ENCODE results near the gene USP35. TPM values are rescaled to one million over a fixed set of nuclear protein-coding genes. Genes with fewer than 3 reads are reported as not detected.

Gene USP35
- total RNA-seq, 1 donor: 21.4 TPM

DNA sequence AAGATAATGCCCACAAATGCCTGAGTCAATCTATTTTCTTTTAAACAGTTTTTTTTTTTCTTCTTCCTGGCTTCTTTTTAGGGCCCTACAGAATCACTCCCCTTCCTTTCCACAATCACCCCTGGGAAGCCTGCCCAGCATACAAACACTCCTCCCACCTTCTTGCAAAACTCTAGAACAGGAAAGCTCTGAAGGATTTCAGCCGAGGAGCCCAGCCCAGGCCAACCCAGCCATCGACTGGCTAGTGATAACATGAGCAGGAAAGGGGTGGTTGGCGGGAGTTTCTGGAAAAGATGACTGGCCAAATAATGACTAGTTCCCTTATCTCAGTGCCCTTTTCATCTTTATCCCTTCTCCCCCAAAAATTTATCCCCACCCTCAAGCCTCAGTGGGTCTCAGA, 68.2 kb downstream of the USP35 start:
- no peak for DNase-seq (ENCODE audit: insufficient read length, low spot score, missing footprints)
- H3K4me2 ChIP-seq (ENCODE audit: insufficient read depth, low read length): peak overlapping the region; percentile 42
- no peaks in the 10 kb centered on the region for H3K9me3 ChIP-seq (ENCODE audit: low read depth, low read length)
- TF ChIP-seq CTCF (IDR thresholded peaks at IDR 0.05; ENCODE audit: extremely low read depth, low read depth, low read length): no peak
- H3K36me3 ChIP-seq (ENCODE audit: insufficient read depth, low read length): no peaks in the 10 kb centered on the region
- H3K4me3 ChIP-seq (ENCODE audit: insufficient read depth, low read length): no peak overlapping the region
- no peaks in the 10 kb centered on the region for H4K20me1 ChIP-seq (ENCODE audit: insufficient read depth, low read length)
- peaks cover 16% of the 10 kb centered on the region for H3K4me1 ChIP-seq (ENCODE audit: insufficient read depth, low read length)
- H3K79me2 ChIP-seq (ENCODE audit: insufficient read depth, low read length): no peaks in the 10 kb centered on the region
- peak overlapping the region; percentile 18 for H3K27ac ChIP-seq (ENCODE audit: low read depth, low read length)
- no peak overlapping the region for H2AFZ ChIP-seq (ENCODE audit: low read length)
- no peaks in the 10 kb centered on the region for H3K27me3 ChIP-seq (ENCODE audit: insufficient read depth, low read length)

DNA sequence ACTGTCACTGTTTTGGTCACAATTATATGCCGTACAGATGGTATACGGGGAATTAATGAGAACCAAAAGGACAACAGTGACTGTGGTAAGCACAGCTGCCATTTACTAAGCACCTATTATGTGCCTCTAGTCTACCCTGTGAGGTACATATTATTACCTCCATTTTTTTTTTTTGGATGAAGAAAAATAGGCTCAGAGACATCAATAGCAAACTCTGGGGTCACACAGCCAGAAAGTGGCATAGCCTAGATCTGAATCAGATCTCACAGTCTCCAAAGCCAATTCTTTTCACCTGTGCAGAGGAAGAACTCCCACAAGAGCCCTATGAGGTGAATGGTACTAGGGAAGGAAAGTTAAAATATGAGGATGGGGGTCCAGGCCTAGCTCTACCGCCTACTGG, 68.9 kb downstream of the USP35 start:
- Histone ChIP-seq H3K27ac (ENCODE audit: low read depth, low read length) (no peak overlapping the region), H3K4me1 (ENCODE audit: insufficient read depth, low read length) (peaks cover 16% of the 10 kb centered on the region), H3K27me3 (ENCODE audit: insufficient read depth, low read length) (no peaks in the 10 kb centered on the region), H3K79me2 (ENCODE audit: insufficient read depth, low read length) (no peaks in the 10 kb centered on the region), H2AFZ (ENCODE audit: low read length) (no peak overlapping the region), H3K4me3 (ENCODE audit: insufficient read depth, low read length) (no peak overlapping the region), H4K20me1 (ENCODE audit: insufficient read depth, low read length) (no peaks in the 10 kb centered on the region), H3K9me3 (ENCODE audit: low read depth, low read length) (no peaks in the 10 kb centered on the region), H3K4me2 (ENCODE audit: insufficient read depth, low read length) (no peak overlapping the region), H3K36me3 (ENCODE audit: insufficient read depth, low read length) (no peaks in the 10 kb centered on the region)
- DNase-seq (ENCODE audit: insufficient read length, low spot score, missing footprints): no peak
- TF ChIP-seq CTCF (IDR thresholded peaks at IDR 0.05; ENCODE audit: extremely low read depth, low read depth, low read length): no peak

DNA sequence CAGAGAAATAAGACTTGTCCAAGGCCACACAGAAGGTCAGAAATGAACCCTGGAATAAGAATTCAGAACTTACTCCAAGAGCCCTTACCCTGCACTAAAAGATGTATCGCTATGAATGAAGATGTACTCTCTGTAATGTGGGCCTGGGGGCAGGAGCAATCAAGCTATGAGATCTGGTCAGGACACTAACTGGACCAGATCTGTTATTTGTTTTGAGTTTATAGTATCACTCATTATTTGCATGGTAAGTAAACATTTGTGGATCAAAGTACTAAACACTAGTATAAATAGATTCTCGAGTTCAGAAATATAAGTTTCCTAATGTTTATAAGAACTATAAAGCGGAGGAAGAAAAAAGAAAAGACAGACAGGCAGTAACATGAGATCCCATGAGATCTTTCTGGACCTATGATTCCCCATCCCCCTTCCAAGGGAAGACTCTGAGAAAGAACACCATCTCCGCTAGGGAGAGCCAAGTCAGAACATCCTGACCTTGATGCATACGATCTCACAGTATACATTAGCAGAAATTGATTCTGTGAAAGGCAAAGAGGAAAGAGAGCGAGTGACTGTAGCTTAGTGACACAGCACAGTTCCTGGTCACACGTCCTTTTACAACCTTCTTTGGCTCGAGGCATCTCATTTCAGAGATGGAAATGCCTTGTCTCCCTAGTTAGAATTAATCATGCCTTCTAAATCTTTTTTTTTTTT, 71.2 kb downstream of the USP35 start:
- no peak for TF ChIP-seq CTCF (IDR thresholded peaks at IDR 0.05; ENCODE audit: extremely low read depth, low read depth, low read length)
- H3K79me2 ChIP-seq (ENCODE audit: insufficient read depth, low read length): no peaks in the 10 kb centered on the region
- no peak overlapping the region for H3K4me2 ChIP-seq (ENCODE audit: insufficient read depth, low read length)
- no peak for DNase-seq (ENCODE audit: insufficient read length, low spot score, missing footprints)
- H3K4me1 ChIP-seq (ENCODE audit: insufficient read depth, low read length): peaks cover 7% of the 10 kb centered on the region
- no peak overlapping the region for H3K4me3 ChIP-seq (ENCODE audit: insufficient read depth, low read length)
- H3K27me3 ChIP-seq (ENCODE audit: insufficient read depth, low read length): no peaks in the 10 kb centered on the region
- no peaks in the 10 kb centered on the region for H4K20me1 ChIP-seq (ENCODE audit: insufficient read depth, low read length)
- no peaks in the 10 kb centered on the region for H3K9me3 ChIP-seq (ENCODE audit: low read depth, low read length)
- H2AFZ ChIP-seq (ENCODE audit: low read length): no peak overlapping the region
- no peak overlapping the region for H3K27ac ChIP-seq (ENCODE audit: low read depth, low read length)
- no peaks in the 10 kb centered on the region for H3K36me3 ChIP-seq (ENCODE audit: insufficient read depth, low read length)

DNA sequence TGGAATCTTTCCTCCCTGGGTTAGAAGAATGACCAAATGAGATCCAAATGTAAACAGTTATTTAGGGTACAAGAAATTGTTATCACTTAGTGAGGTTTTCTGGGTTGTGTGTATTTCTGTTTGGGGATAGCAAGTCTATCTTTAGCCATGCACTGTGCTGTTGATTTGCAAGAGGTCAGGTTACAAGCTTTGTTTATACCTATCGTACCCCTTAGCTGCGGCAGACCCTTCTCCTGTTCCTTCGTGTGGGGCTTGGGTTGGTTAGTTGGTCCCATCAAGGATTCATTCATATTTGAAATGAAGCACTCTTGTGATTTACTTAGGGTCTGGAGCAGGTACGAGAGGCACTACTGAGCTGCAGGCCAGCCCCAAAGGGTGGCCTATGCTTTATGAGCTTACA, 72.6 kb downstream of the USP35 start:
- Histone ChIP-seq H3K36me3 (ENCODE audit: insufficient read depth, low read length) (no peaks in the 10 kb centered on the region), H3K4me1 (ENCODE audit: insufficient read depth, low read length) (peaks cover 4% of the 10 kb centered on the region), H3K27ac (ENCODE audit: low read depth, low read length) (no peak overlapping the region), H3K9me3 (ENCODE audit: low read depth, low read length) (no peaks in the 10 kb centered on the region), H3K4me3 (ENCODE audit: insufficient read depth, low read length) (no peak overlapping the region), H3K27me3 (ENCODE audit: insufficient read depth, low read length) (no peaks in the 10 kb centered on the region), H3K79me2 (ENCODE audit: insufficient read depth, low read length) (no peaks in the 10 kb centered on the region), H4K20me1 (ENCODE audit: insufficient read depth, low read length) (no peaks in the 10 kb centered on the region), H2AFZ (ENCODE audit: low read length) (no peak overlapping the region), H3K4me2 (ENCODE audit: insufficient read depth, low read length) (no peak overlapping the region)
- no peak for DNase-seq (ENCODE audit: insufficient read length, low spot score, missing footprints)
- TF ChIP-seq CTCF (IDR thresholded peaks at IDR 0.05; ENCODE audit: extremely low read depth, low read depth, low read length): no peak
